ENCODE measurements around the gene PSMB1.

The PSMB1 gene

GRCh38 chr6:170552765-170553533 lies at the start of gene PSMB1:
PSMB1 (minus strand) TSS chr6:170553307; CDS start chr6:170553242, 65 bp downstream.
- in situ Hi-C loops (cut with HindIII; ENCODE audit: low sequenced_read_pairs): no loop called here

- in situ Hi-C loops (cut with HindIII; ENCODE audit: low sequenced_read_pairs): no loop called here
Measured at GRCh38 chr6:170597278-170597677, 44.2 kb upstream of the PSMB1 start.

GRCh38 chr6:170596426-170596825 lies 43.3 kb upstream of the PSMB1 start:
- in situ Hi-C loops (cut with HindIII; ENCODE audit: low sequenced_read_pairs): no loop called here

GRCh38 chr6:170590725-170591124 lies 37.6 kb upstream of the PSMB1 start:
- in situ Hi-C loops (cut with HindIII; ENCODE audit: low sequenced_read_pairs): no loop called here

- in situ Hi-C loops (cut with HindIII; ENCODE audit: low sequenced_read_pairs): no loop called here
Measured at GRCh38 chr6:170584954-170585498, 31.9 kb upstream of the PSMB1 start.

GRCh38 chr6:170584181-170584953 lies 31.3 kb upstream of the PSMB1 start, which contains the start of gene PDCD2:
PDCD2 (minus strand) TSS chr6:170584637; CDS start chr6:170584581, 56 bp downstream.
- in situ Hi-C loops (cut with HindIII; ENCODE audit: low sequenced_read_pairs): no loop called here

GRCh38 chr6:170583756-170584180 lies 30.7 kb upstream of the PSMB1 start:
- in situ Hi-C loops (cut with HindIII; ENCODE audit: low sequenced_read_pairs): no loop called here

GRCh38 chr6:170578909-170579308 lies 25.8 kb upstream of the PSMB1 start:
- in situ Hi-C loops (cut with HindIII; ENCODE audit: low sequenced_read_pairs): no loop called here

GRCh38 chr6:170575250-170575649 lies 22.1 kb upstream of the PSMB1 start:
- in situ Hi-C loops (cut with HindIII; ENCODE audit: low sequenced_read_pairs): no loop called here

GRCh38 chr6:170572704-170573466 lies 19.8 kb upstream of the PSMB1 start:
- in situ Hi-C loops (cut with HindIII; ENCODE audit: low sequenced_read_pairs): no loop called here

- in situ Hi-C loops (cut with HindIII; ENCODE audit: low sequenced_read_pairs): no loop called here
Measured at GRCh38 chr6:170564936-170565530, 11.9 kb upstream of the PSMB1 start.

GRCh38 chr6:170561555-170561954 lies 8.4 kb upstream of the PSMB1 start:
- in situ Hi-C loops (cut with HindIII; ENCODE audit: low sequenced_read_pairs): no loop called here

GRCh38 chr6:170555305-170555704 lies 2.2 kb upstream of the PSMB1 start:
- in situ Hi-C loops (cut with HindIII; ENCODE audit: low sequenced_read_pairs): no loop called here

GRCh38 chr6:170554796-170555137 lies 1.7 kb upstream of the PSMB1 start:
- in situ Hi-C loops (cut with HindIII; ENCODE audit: low sequenced_read_pairs): no loop called here

GRCh38 chr6:170554013-170554795 lies 1.1 kb upstream of the PSMB1 start, which contains the start of gene TBP:
TBP (plus strand) TSS chr6:170554369; CDS start chr6:170557030, 2,661 bp downstream.
- in situ Hi-C loops (cut with HindIII; ENCODE audit: low sequenced_read_pairs): no loop called here

GRCh38 chr6:170553534-170554012 lies 466 bp upstream of the PSMB1 start:
- in situ Hi-C loops (cut with HindIII; ENCODE audit: low sequenced_read_pairs): no loop called here

- in situ Hi-C loops (cut with HindIII; ENCODE audit: low sequenced_read_pairs): no loop called here
Measured at GRCh38 chr6:170545405-170545804, 7.7 kb downstream of the PSMB1 start.

- in situ Hi-C loops (cut with HindIII; ENCODE audit: low sequenced_read_pairs): no loop called here
Measured at GRCh38 chr6:170542031-170542719, 10.9 kb downstream of the PSMB1 start.

- in situ Hi-C loops (cut with HindIII; ENCODE audit: low sequenced_read_pairs): no loop called here
Measured at GRCh38 chr6:170537329-170537728, 15.8 kb downstream of the PSMB1 start.

All from DLD1 (cell line).